Right renal cortex interstitium (tissue), 3 donors: Measurements from ENCODE around the gene NKAPD1. TPM values are rescaled to one million over a fixed set of nuclear protein-coding genes. Genes with fewer than 3 reads are reported as not detected.
A peak's percentile ranks its signal among the peaks of the same experiment; 100 is the strongest.
"Not testable (repeated sequence)": the region's sequence is repeated elsewhere in the genome, so short reads cannot be mapped to it uniquely, and the experiment has no call there.

Experiments used
- DNase-seq, 3 donors: peaks; one replicate each; pipeline ENCODE4 v3.0.0-alpha.2; 2013; ENCODE audit warnings: low read depth in 3 of 3, low spot score in 2 of 3
- polyA plus RNA-seq, 3 donors: library from polyadenylated mRNA; unstranded; fragments of 120-200 nt; gene quantifications; one replicate each; pipeline ENCODE4 v1.2.1, GENCODE V29; 2013; ENCODE audit not compliant: insufficient read length in 3 of 3

The NKAPD1 gene, protein sequence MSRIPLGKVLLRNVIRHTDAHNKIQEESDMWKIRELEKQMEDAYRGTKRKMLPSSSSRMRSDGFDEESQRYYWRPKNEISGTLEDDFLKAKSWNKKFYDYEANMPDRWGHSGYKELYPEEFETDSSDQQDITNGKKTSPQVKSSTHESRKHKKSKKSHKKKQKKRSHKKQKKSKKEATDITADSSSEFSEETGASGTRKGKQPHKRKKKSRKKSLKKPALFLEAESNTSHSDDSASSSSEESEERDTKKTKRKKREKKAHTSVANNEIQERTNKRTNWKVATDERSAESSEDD
- polyA plus RNA-seq = 10 to 100 TPM; 59.2 to 69.5 (median 60.9) TPM

GRCh38 chr11:112073941-112074811, at the start of gene NKAPD1, which contains the start of gene PIH1D2:
TSS of gene NKAPD1 (plus strand) at chr11:112074299. CDS start at chr11:112075575, 1,276 bp downstream.
TSS of gene PIH1D2 (minus strand) at chr11:112074017. CDS start at chr11:112073174, 843 bp downstream.
- peak; percentile 80 to 87 (median 83) for DNase-seq

DNA sequence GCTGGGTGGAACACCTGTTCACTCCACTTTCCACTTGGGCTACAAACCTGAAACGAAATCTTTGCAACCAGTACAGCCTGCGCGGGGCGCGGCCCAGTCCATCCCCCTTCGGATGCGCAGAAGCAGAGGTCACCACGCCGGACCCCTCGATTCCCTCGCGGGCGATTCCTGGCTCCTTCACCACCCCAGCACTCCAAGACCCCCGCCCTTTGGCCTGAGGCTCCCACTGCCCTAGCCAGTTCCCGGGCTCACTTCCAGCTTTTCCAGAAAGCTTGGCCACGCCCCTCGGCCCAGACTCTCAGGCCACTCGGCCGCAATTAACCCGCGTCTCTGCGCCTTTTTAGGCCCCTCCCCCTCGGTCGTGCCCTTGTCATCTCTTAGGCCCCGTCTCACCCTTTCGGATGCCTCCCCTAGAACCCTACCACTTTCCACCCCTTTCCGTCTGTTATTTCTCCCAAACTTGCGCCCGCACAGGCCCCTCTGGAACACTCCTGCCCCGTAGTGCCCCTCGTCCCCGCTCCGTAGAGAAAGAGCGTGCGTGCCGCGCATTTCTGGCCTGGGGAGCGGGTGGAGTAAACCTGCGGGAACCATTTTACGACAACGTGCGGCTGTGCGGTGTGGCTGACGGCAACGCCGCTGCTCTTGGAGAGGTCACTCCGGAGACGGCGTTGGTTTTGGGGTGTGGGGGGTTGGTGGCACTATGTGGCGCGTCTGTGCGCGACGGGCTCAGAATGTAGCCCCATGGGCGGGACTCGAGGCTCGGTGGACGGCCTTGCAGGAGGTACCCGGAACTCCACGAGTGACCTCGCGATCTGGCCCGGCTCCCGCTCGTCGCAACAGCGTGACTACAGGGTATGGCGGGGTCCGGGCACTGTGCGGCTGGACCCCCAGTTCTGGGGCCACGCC, 49.1 kb upstream of the NKAPD1 start, which contains the start of gene DLAT:
DLAT (plus strand) TSS at position 636 of the 906 bp plus-strand sequence; CDS start at position 701, 65 bp downstream.
- DNase-seq = peak; percentile 79 to 86 (median 81)

GRCh38 chr11:112025707-112026106, 48.4 kb upstream of the NKAPD1 start:
- DNase-seq = peak in 1 of 3 donors; percentile 10

- not testable (repeated sequence) for DNase-seq
These were observed 47.2 kb upstream of the NKAPD1 start for GRCh38 chr11:112026784-112027410.

- no peak for DNase-seq
These were observed 44.6 kb upstream of the NKAPD1 start for GRCh38 chr11:112029460-112029859.

DNA sequence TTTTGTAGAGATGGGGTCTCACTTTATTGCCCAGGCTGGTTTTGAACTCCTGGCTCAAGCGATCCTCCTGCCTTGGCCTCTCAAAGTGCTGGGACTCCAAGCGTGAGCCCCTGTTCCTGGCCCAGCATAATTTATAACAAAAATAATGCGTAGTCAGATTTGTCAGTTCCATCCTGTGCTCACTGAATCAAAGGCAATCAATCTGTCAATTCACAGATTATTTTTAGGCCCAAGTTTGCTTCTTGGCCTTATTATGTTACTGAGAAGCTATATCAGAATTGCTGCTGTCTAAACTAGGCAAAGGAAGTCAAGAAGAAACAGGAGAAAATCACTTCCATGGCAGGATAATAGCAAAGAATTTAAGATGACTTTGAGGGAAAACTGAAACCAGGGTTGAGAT, 40.2 kb upstream of the NKAPD1 start:
- no peak for DNase-seq

GRCh38 chr11:112037527-112037926, 36.6 kb upstream of the NKAPD1 start:
- DNase-seq = no peak

- DNase-seq = no peak
These were observed 31.7 kb upstream of the NKAPD1 start for GRCh38 chr11:112042161-112042960.

- DNase-seq = no peak
These were observed 31.2 kb upstream of the NKAPD1 start for GRCh38 chr11:112042961-112043304.

GRCh38 chr11:112044961-112045360, 29.1 kb upstream of the NKAPD1 start:
- DNase-seq = no peak

DNA sequence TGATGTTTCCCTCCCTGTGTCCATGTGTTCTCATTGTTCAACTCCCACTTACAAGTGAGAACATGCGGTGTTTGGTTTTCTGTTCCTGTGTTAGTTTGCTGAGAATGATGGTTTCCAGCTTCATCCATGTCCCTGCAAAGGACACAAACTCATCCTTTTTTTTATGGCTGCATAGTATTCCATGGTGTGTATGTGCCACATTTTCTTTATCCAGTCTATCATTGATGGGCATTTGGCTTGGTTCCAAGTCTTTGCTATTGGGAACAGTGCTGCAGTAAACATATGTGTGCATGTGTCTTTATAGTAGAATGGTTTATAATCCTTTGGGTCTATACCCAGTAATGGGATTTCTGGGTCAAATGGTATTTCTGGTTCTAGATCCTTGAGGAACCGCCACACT, 27.5 kb upstream of the NKAPD1 start:
- not testable (repeated sequence) for DNase-seq

- not testable (repeated sequence) for DNase-seq
These were observed 25.8 kb upstream of the NKAPD1 start for GRCh38 chr11:112048256-112048655.

DNA sequence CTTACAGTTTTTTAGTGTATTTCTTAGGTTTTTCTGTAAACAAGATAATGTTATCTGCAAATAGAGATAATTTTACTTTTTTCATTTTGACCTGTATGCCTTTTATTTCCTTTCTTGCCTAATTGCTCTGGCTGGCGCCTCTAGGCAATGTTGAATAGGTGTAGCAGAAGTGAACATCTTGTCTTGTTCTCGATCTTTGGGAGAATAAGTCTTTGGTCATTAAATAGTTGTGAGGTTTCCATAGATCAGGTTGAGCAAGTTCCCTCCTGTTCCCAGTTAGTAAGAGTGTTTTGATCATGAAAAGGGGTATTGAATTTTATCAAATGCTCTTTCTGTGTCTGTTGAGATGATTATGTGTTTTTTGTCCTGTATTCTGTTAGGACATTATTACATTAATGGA, 24.3 kb upstream of the NKAPD1 start:
- no peak for DNase-seq

GRCh38 chr11:112050721-112051120, 23.4 kb upstream of the NKAPD1 start:
- DNase-seq = no peak

GRCh38 chr11:112051768-112052167, 22.3 kb upstream of the NKAPD1 start:
- no peak for DNase-seq

- DNase-seq = no peak
These were observed 16.9 kb upstream of the NKAPD1 start for GRCh38 chr11:112057170-112057569.

DNA sequence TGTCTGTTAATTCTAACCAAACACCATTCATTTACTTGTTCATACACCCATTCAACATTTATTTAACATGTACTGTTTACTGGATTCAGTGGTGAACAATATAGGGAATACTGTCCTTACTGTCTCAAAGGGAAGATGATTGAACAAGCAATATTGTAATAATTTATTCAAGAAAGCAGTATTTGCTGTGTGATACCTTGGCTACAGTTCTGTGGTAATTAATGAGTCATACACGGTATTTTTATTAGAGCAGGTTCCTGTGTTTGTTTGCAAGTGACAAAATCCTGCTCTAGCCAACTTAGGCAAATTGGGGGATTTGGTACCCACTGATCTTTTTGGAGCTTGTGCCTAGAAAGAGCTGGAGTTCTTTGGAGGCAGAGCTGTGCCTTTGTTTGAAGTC, 16.0 kb upstream of the NKAPD1 start:
- no peak for DNase-seq

DNA sequence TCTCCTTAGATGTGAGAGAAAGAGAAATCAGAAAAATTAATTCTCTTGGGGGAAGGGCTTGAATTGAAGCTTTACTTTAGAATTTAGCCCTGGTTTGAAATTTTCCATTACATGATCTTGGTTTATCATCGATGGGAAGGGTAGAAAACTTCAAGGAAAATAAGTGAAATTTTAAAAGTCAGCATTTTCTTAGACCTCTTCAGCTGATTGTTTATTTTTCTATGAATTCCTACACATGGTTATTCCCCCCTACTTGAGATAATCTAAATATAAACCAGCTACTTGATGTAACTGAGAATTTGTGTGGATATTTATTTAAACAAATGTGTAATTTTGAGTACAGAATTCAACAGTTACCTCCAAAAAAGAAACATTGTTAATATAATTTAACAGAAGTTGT, 11.2 kb upstream of the NKAPD1 start:
- DNase-seq = no peak

GRCh38 chr11:112082729-112083128, 8.6 kb downstream of the NKAPD1 start:
- no peak for DNase-seq
